Dendritic cell treated with granulocyte-macrophage colony-stimulating factor and Interleukin-4, amounts not matched to agents 40 ng/mL and 50 ng/mL, for 4 days (primary cell): ENCODE measurements around the gene KRT77.
"Not testable (repeated sequence)": the region's sequence is repeated elsewhere in the genome, so short reads cannot be mapped to it uniquely, and the experiment has no call there.

Experiments
- H3K27ac Mint-ChIP-seq: one replicate; pipeline ENCODE4 v1.8.0; 2022; ENCODE audit warnings: mild to moderate bottlenecking, mixed read lengths
- H3K27me3 Mint-ChIP-seq: one replicate; pipeline ENCODE4 v1.8.0; 2022; ENCODE audit warnings: mild to moderate bottlenecking, mixed read lengths
- H3K36me3 Mint-ChIP-seq: one replicate; pipeline ENCODE4 v1.8.0; 2022; ENCODE audit warnings: low read depth, mixed read lengths
- H3K4me1 Mint-ChIP-seq: one replicate; pipeline ENCODE4 v1.8.0; 2022; ENCODE audit warnings: low read depth, mixed read lengths
- H3K4me3 Mint-ChIP-seq: one replicate; pipeline ENCODE4 v1.8.0; 2022; ENCODE audit warnings: mild to moderate bottlenecking, moderate library complexity, mixed read lengths
- H3K9me3 Mint-ChIP-seq: one replicate; pipeline ENCODE4 v1.8.0; 2022; ENCODE audit warnings: mixed read lengths
- intact Hi-C: fragments of 100-400 bp; cut with micrococcal nuclease; formaldehyde crosslinking; loops from one replicate; pipeline ENCODE4 v1.15.0; 2022

The KRT77 gene

GRCh38 chr12:52673217-52673616, 30.1 kb downstream of the KRT77 start:
- intact Hi-C loops = no loop called here
- Mint-ChIP-seq H3K27ac (no peak overlapping the region), H3K27me3 (peaks cover 5% of the 10 kb centered on the region), H3K36me3 (no peaks in the 10 kb centered on the region), H3K9me3 (no peaks in the 10 kb centered on the region), H3K4me3 (no peak overlapping the region), H3K4me1 (no peaks in the 10 kb centered on the region)

GRCh38 chr12:52672321-52672933, 30.9 kb downstream of the KRT77 start:
- Mint-ChIP-seq H3K4me3 (no peak overlapping the region), H3K9me3 (no peaks in the 10 kb centered on the region), H3K4me1 (no peaks in the 10 kb centered on the region), H3K36me3 (no peaks in the 10 kb centered on the region), H3K27ac (no peak overlapping the region), H3K27me3 (peaks cover 2% of the 10 kb centered on the region)
- intact Hi-C loops = no loop called here

GRCh38 chr12:52670961-52671360, 32.4 kb downstream of the KRT77 start:
- no peaks in the 10 kb centered on the region for H3K9me3 Mint-ChIP-seq
- no peaks in the 10 kb centered on the region for H3K36me3 Mint-ChIP-seq
- intact Hi-C loops = no loop called here
- peaks cover 2% of the 10 kb centered on the region for H3K27me3 Mint-ChIP-seq
- no peak overlapping the region for H3K27ac Mint-ChIP-seq
- no peaks in the 10 kb centered on the region for H3K4me1 Mint-ChIP-seq
- no peak overlapping the region for H3K4me3 Mint-ChIP-seq

- H3K27me3 Mint-ChIP-seq = peaks cover 2% of the 10 kb centered on the region
- H3K4me1 Mint-ChIP-seq = no peaks in the 10 kb centered on the region
- intact Hi-C loops = no loop called here
- no peaks in the 10 kb centered on the region for H3K36me3 Mint-ChIP-seq
- H3K27ac Mint-ChIP-seq = no peak overlapping the region
- no peaks in the 10 kb centered on the region for H3K9me3 Mint-ChIP-seq
- no peak overlapping the region for H3K4me3 Mint-ChIP-seq
Observed at GRCh38 chr12:52670506-52670905, 32.8 kb downstream of the KRT77 start.

- H3K9me3 Mint-ChIP-seq, H3K4me3 Mint-ChIP-seq, H3K4me1 Mint-ChIP-seq, H3K27ac Mint-ChIP-seq, H3K27me3 Mint-ChIP-seq, H3K36me3 Mint-ChIP-seq, intact Hi-C loops: not testable (repeated sequence)
Observed at GRCh38 chr12:52669941-52670340, 33.4 kb downstream of the KRT77 start.

- H3K36me3 Mint-ChIP-seq = no peaks in the 10 kb centered on the region
- no peak overlapping the region for H3K4me3 Mint-ChIP-seq
- H3K4me1 Mint-ChIP-seq = no peaks in the 10 kb centered on the region
- no peak overlapping the region for H3K27ac Mint-ChIP-seq
- no peaks in the 10 kb centered on the region for H3K9me3 Mint-ChIP-seq
- peaks cover 2% of the 10 kb centered on the region for H3K27me3 Mint-ChIP-seq
- intact Hi-C loops = no loop called here
Observed at GRCh38 chr12:52669426-52669825, 33.9 kb downstream of the KRT77 start.

- Mint-ChIP-seq H3K9me3 (no peaks in the 10 kb centered on the region), H3K36me3 (no peaks in the 10 kb centered on the region), H3K27ac (no peak overlapping the region), H3K27me3 (peaks cover 2% of the 10 kb centered on the region), H3K4me1 (no peaks in the 10 kb centered on the region), H3K4me3 (no peak overlapping the region)
- intact Hi-C loops = no loop called here
Observed at GRCh38 chr12:52667931-52668330, 35.4 kb downstream of the KRT77 start.

GRCh38 chr12:52667509-52667908, 35.8 kb downstream of the KRT77 start:
- intact Hi-C loops = no loop called here
- H3K27ac Mint-ChIP-seq = no peak overlapping the region
- peaks cover 2% of the 10 kb centered on the region for H3K27me3 Mint-ChIP-seq
- no peaks in the 10 kb centered on the region for H3K36me3 Mint-ChIP-seq
- no peaks in the 10 kb centered on the region for H3K4me1 Mint-ChIP-seq
- H3K9me3 Mint-ChIP-seq = no peaks in the 10 kb centered on the region
- H3K4me3 Mint-ChIP-seq = no peak overlapping the region

- Mint-ChIP-seq H3K27ac (no peak overlapping the region), H3K9me3 (no peaks in the 10 kb centered on the region), H3K27me3 (peaks cover 2% of the 10 kb centered on the region), H3K4me3 (no peak overlapping the region), H3K36me3 (no peaks in the 10 kb centered on the region), H3K4me1 (no peaks in the 10 kb centered on the region)
- intact Hi-C loops = no loop called here
Observed at GRCh38 chr12:52666471-52666870, 36.9 kb downstream of the KRT77 start.

- Mint-ChIP-seq H3K27me3 (no peaks in the 10 kb centered on the region), H3K27ac (no peak overlapping the region), H3K9me3 (no peaks in the 10 kb centered on the region), H3K4me1 (no peaks in the 10 kb centered on the region), H3K4me3 (no peak overlapping the region), H3K36me3 (no peaks in the 10 kb centered on the region)
- intact Hi-C loops = no loop called here
Observed at GRCh38 chr12:52663420-52663819, 39.9 kb downstream of the KRT77 start.

GRCh38 chr12:52662918-52663229, 40.5 kb downstream of the KRT77 start:
- no peak overlapping the region for H3K27ac Mint-ChIP-seq
- no peaks in the 10 kb centered on the region for H3K4me1 Mint-ChIP-seq
- peaks cover 2% of the 10 kb centered on the region for H3K27me3 Mint-ChIP-seq
- no peaks in the 10 kb centered on the region for H3K9me3 Mint-ChIP-seq
- intact Hi-C loops = no loop called here
- H3K4me3 Mint-ChIP-seq = no peak overlapping the region
- no peaks in the 10 kb centered on the region for H3K36me3 Mint-ChIP-seq

GRCh38 chr12:52662093-52662917, 41.0 kb downstream of the KRT77 start:
- Mint-ChIP-seq H3K4me1 (no peaks in the 10 kb centered on the region), H3K27ac (no peak overlapping the region), H3K4me3 (no peak overlapping the region), H3K36me3 (no peaks in the 10 kb centered on the region), H3K9me3 (no peaks in the 10 kb centered on the region), H3K27me3 (peaks cover 2% of the 10 kb centered on the region)
- intact Hi-C loops = no loop called here

GRCh38 chr12:52661668-52662067, 41.7 kb downstream of the KRT77 start:
- Mint-ChIP-seq H3K36me3 (no peaks in the 10 kb centered on the region), H3K9me3 (no peaks in the 10 kb centered on the region), H3K27me3 (peaks cover 2% of the 10 kb centered on the region), H3K4me3 (no peak overlapping the region), H3K4me1 (no peaks in the 10 kb centered on the region), H3K27ac (no peak overlapping the region)
- intact Hi-C loops = no loop called here

GRCh38 chr12:52660934-52661499, 42.3 kb downstream of the KRT77 start:
- H3K9me3 Mint-ChIP-seq = no peaks in the 10 kb centered on the region
- intact Hi-C loops = no loop called here
- peaks cover 2% of the 10 kb centered on the region for H3K27me3 Mint-ChIP-seq
- H3K4me3 Mint-ChIP-seq = no peak overlapping the region
- H3K27ac Mint-ChIP-seq = no peak overlapping the region
- no peaks in the 10 kb centered on the region for H3K4me1 Mint-ChIP-seq
- H3K36me3 Mint-ChIP-seq = no peaks in the 10 kb centered on the region
